ENCODE results near the gene PBX3. TPM values are rescaled to one million over a fixed set of nuclear protein-coding genes. Genes with fewer than 3 reads are reported as not detected.

The PBX3 gene
- total RNA-seq, 1 donor from 2014 or later: 10.6 TPM

- Histone ChIP-seq H3K27me3 (ENCODE audit: control insufficient read depth, insufficient read depth, low read length) (no peaks in the 10 kb centered on the region), H3K36me3 (ENCODE audit: control insufficient read depth, insufficient read depth, low read length) (no peaks in the 10 kb centered on the region), H3K4me3 (ENCODE audit: low read depth, low read length) (no peak overlapping the region)
- DNase-seq (ENCODE audit: low read depth): no peak
- no peak for TF ChIP-seq CTCF (IDR thresholded peaks at IDR 0.05; ENCODE audit: insufficient read depth, low read length, poor library complexity, severe bottlenecking)
Observed at GRCh38 chr9:125969868-125970267, 222.7 kb downstream of the PBX3 start.

GRCh38 chr9:125970340-125970739 is 223.2 kb downstream of the PBX3 start:
- Histone ChIP-seq H3K27me3 (ENCODE audit: control insufficient read depth, insufficient read depth, low read length) (no peaks in the 10 kb centered on the region), H3K4me3 (ENCODE audit: low read depth, low read length) (no peak overlapping the region), H3K36me3 (ENCODE audit: control insufficient read depth, insufficient read depth, low read length) (no peaks in the 10 kb centered on the region)
- no peak for DNase-seq (ENCODE audit: low read depth)
- no peak for TF ChIP-seq CTCF (IDR thresholded peaks at IDR 0.05; ENCODE audit: insufficient read depth, low read length, poor library complexity, severe bottlenecking)

GRCh38 chr9:125971050-125971449 is 223.9 kb downstream of the PBX3 start:
- DNase-seq (ENCODE audit: low read depth): no peak
- TF ChIP-seq CTCF (IDR thresholded peaks at IDR 0.05; ENCODE audit: insufficient read depth, low read length, poor library complexity, severe bottlenecking): no peak
- Histone ChIP-seq H3K36me3 (ENCODE audit: control insufficient read depth, insufficient read depth, low read length) (no peaks in the 10 kb centered on the region), H3K4me3 (ENCODE audit: low read depth, low read length) (no peak overlapping the region), H3K27me3 (ENCODE audit: control insufficient read depth, insufficient read depth, low read length) (no peaks in the 10 kb centered on the region)

GRCh38 chr9:125972012-125972729 is 225.0 kb downstream of the PBX3 start:
- Histone ChIP-seq H3K4me3 (ENCODE audit: low read depth, low read length) (no peak overlapping the region), H3K27me3 (ENCODE audit: control insufficient read depth, insufficient read depth, low read length) (no peaks in the 10 kb centered on the region), H3K36me3 (ENCODE audit: control insufficient read depth, insufficient read depth, low read length) (no peaks in the 10 kb centered on the region)
- DNase-seq (ENCODE audit: low read depth): no peak
- TF ChIP-seq CTCF (IDR thresholded peaks at IDR 0.05; ENCODE audit: insufficient read depth, low read length, poor library complexity, severe bottlenecking): no peak

GRCh38 chr9:125973547-125973946 is 226.4 kb downstream of the PBX3 start:
- Histone ChIP-seq H3K27me3 (ENCODE audit: control insufficient read depth, insufficient read depth, low read length) (no peaks in the 10 kb centered on the region), H3K36me3 (ENCODE audit: control insufficient read depth, insufficient read depth, low read length) (no peaks in the 10 kb centered on the region), H3K4me3 (ENCODE audit: low read depth, low read length) (no peak overlapping the region)
- DNase-seq (ENCODE audit: low read depth): no peak
- no peak for TF ChIP-seq CTCF (IDR thresholded peaks at IDR 0.05; ENCODE audit: insufficient read depth, low read length, poor library complexity, severe bottlenecking)

- H3K27me3 ChIP-seq (ENCODE audit: control insufficient read depth, insufficient read depth, low read length): no peaks in the 10 kb centered on the region
- no peaks in the 10 kb centered on the region for H3K36me3 ChIP-seq (ENCODE audit: control insufficient read depth, insufficient read depth, low read length)
- TF ChIP-seq CTCF (IDR thresholded peaks at IDR 0.05; ENCODE audit: insufficient read depth, low read length, poor library complexity, severe bottlenecking): no peak
- H3K4me3 ChIP-seq (ENCODE audit: low read depth, low read length): no peak overlapping the region
- DNase-seq (ENCODE audit: low read depth): no peak
Observed at GRCh38 chr9:125974705-125975104, 227.5 kb downstream of the PBX3 start.

Data from kidney epithelial cell (primary cell).